HEK293 (cell line): ENCODE measurements around the gene KRT40.

ENCODE experiments used
- CTCF ChIA-PET: fragments of 350-600 bp; formaldehyde crosslinking; extraction: SDS; loops from one replicate; lab custom pipeline; 2021; ENCODE audit warnings: antibody characterized with exemption; lab: Yijun Ruan, JAX
- POLR2A ChIA-PET: fragments of 300-600 bp; formaldehyde crosslinking; extraction: SDS; loops from one replicate; lab custom pipeline; 2020; ENCODE audit warnings: antibody characterized with exemption, inconsistent platforms; lab: Yijun Ruan, JAX
- H3K27ac ChIP-seq: fragments of 200-500 bp; sonication (Bioruptor generic); 2 replicates; pipeline ENCODE4 v1.5.1; 2014; ENCODE audit warnings: low read depth, low read length, control low read depth, inconsistent platforms; ENCODE audit errors: extremely low read depth
- H3K36me3 ChIP-seq, 2 experiments: fragments of 200-500 bp in 1 of 2; sonication (Bioruptor generic) in 1 of 2; 1 replicate in 1 of 2; 2 replicates in 1 of 2; pipeline ENCODE4 v1.5.1; 2014 to 2017; ENCODE audit warnings: inconsistent platforms in 2 of 2, low read length in 2 of 2; ENCODE audit not compliant: control insufficient read depth in 2 of 2, insufficient read depth in 1 of 2
- H3K4me1 ChIP-seq: fragments of 200-500 bp; sonication (Bioruptor generic); 2 replicates; pipeline ENCODE4 v1.5.1; 2014; ENCODE audit warnings: mild to moderate bottlenecking, low read length, inconsistent platforms; ENCODE audit not compliant: control insufficient read depth, insufficient read depth
- H3K4me3 ChIP-seq: 2 replicates; pipeline ENCODE4 v1.5.1; 2011; ENCODE audit warnings: low read depth, mild to moderate bottlenecking, control low read depth, low read length, moderate library complexity
- H3K9me3 ChIP-seq: fragments of 200-500 bp; sonication (Bioruptor generic); 2 replicates; pipeline ENCODE4 v1.5.1; 2014; ENCODE audit warnings: low read depth, low read length, inconsistent platforms; ENCODE audit not compliant: control insufficient read depth, insufficient read depth
- BCL11A ChIP-seq: fragments of 450-650 bp; formaldehyde crosslinking; IDR thresholded peaks from 2 replicates; pipeline ENCODE4 v1.5.1; 2016; ENCODE audit warnings: low read depth, missing biosample characterization, missing genetic modification characterization
- GLI2 ChIP-seq: fragments of 450-650 bp; formaldehyde crosslinking; IDR thresholded peaks from 2 replicates; pipeline ENCODE4; 2017; ENCODE audit warnings: missing biosample characterization, missing genetic modification characterization, low read depth, borderline replicate concordance
- KLF1 ChIP-seq: fragments of 450-650 bp; formaldehyde crosslinking; IDR thresholded peaks from 2 replicates; pipeline ENCODE4 v1.5.1; 2016; ENCODE audit warnings: missing biosample characterization, missing genetic modification characterization
- MZF1 ChIP-seq: fragments of 450-650 bp; formaldehyde crosslinking; IDR thresholded peaks from 2 replicates; pipeline ENCODE4 v1.5.1; 2017; ENCODE audit warnings: missing biosample characterization, missing genetic modification characterization, borderline replicate concordance
- PRDM1 ChIP-seq: fragments of 450-650 bp; formaldehyde crosslinking; IDR thresholded peaks from 2 replicates; pipeline ENCODE4; 2016; ENCODE audit warnings: missing biosample characterization, missing genetic modification characterization
- SCRT2 ChIP-seq: fragments of 450-650 bp; formaldehyde crosslinking; IDR thresholded peaks from 2 replicates; pipeline ENCODE4 v1.5.1; 2016; ENCODE audit warnings: missing biosample characterization, missing genetic modification characterization
- ZBTB21 ChIP-seq: fragments of 450-650 bp; formaldehyde crosslinking; IDR thresholded peaks from 2 replicates; pipeline ENCODE4 v1.5.1; 2017; ENCODE audit warnings: missing biosample characterization, missing genetic modification characterization
- ZFP69B ChIP-seq: fragments of 450-650 bp; formaldehyde crosslinking; IDR thresholded peaks from 2 replicates; pipeline ENCODE4 v1.5.1; 2016; ENCODE audit warnings: missing biosample characterization, missing genetic modification characterization
- ZNF138 ChIP-seq: fragments of 450-650 bp; formaldehyde crosslinking; IDR thresholded peaks from 2 replicates; pipeline ENCODE4 v1.5.1; 2016; ENCODE audit warnings: missing biosample characterization, missing genetic modification characterization, borderline replicate concordance
- ZNF266 ChIP-seq: fragments of 450-650 bp; formaldehyde crosslinking; IDR thresholded peaks from 2 replicates; pipeline ENCODE4 v1.5.1; 2016; ENCODE audit warnings: missing biosample characterization, missing genetic modification characterization, low read depth
- ZNF366 ChIP-seq: fragments of 450-650 bp; formaldehyde crosslinking; conservative IDR thresholded peaks from 2 replicates; pipeline ENCODE4 v1.5.1; 2016; ENCODE audit warnings: missing biosample characterization, missing genetic modification characterization
- ZNF513 ChIP-seq: fragments of 450-650 bp; IDR thresholded peaks from 2 replicates; pipeline ENCODE4 v1.5.1; 2018; ENCODE audit warnings: missing biosample characterization, missing genetic modification characterization
- ZNF514 ChIP-seq: fragments of 450-650 bp; formaldehyde crosslinking; IDR thresholded peaks from 2 replicates; pipeline ENCODE4 v1.5.1; 2016; ENCODE audit warnings: missing biosample characterization, missing genetic modification characterization
- ZNF571 ChIP-seq: fragments of 450-650 bp; formaldehyde crosslinking; IDR thresholded peaks from 2 replicates; pipeline ENCODE4 v1.5.0; 2017; ENCODE audit warnings: missing biosample characterization, missing genetic modification characterization
- ZNF585B ChIP-seq: fragments of 450-650 bp; formaldehyde crosslinking; IDR thresholded peaks from 2 replicates; pipeline ENCODE4 v1.5.1; 2016; ENCODE audit warnings: missing biosample characterization, missing genetic modification characterization
- ZNF747 ChIP-seq: fragments of 450-650 bp; formaldehyde crosslinking; IDR thresholded peaks from 2 replicates; pipeline ENCODE4 v1.5.1; 2016; ENCODE audit warnings: missing biosample characterization, missing genetic modification characterization
- ZNF792 ChIP-seq: fragments of 450-650 bp; formaldehyde crosslinking; IDR thresholded peaks from 2 replicates; pipeline ENCODE4 v1.5.1; 2016; ENCODE audit warnings: missing biosample characterization, missing genetic modification characterization
- ZSCAN23 ChIP-seq: fragments of 450-650 bp; formaldehyde crosslinking; IDR thresholded peaks from 2 replicates; pipeline ENCODE4 v1.5.1; 2016; ENCODE audit warnings: missing biosample characterization, missing genetic modification characterization
- TF ChIP-seq, protein P1 (sequence below): fragments of 450-650 bp; formaldehyde crosslinking; IDR thresholded peaks from 2 replicates; pipeline ENCODE4 v1.5.1; 2016; ENCODE audit warnings: missing biosample characterization, missing genetic modification characterization
- TF ChIP-seq, protein P2 (sequence below): fragments of 450-650 bp; formaldehyde crosslinking; IDR thresholded peaks from 2 replicates; pipeline ENCODE4 v1.5.1; 2016; ENCODE audit warnings: missing biosample characterization, missing genetic modification characterization

Gene KRT40

DNA sequence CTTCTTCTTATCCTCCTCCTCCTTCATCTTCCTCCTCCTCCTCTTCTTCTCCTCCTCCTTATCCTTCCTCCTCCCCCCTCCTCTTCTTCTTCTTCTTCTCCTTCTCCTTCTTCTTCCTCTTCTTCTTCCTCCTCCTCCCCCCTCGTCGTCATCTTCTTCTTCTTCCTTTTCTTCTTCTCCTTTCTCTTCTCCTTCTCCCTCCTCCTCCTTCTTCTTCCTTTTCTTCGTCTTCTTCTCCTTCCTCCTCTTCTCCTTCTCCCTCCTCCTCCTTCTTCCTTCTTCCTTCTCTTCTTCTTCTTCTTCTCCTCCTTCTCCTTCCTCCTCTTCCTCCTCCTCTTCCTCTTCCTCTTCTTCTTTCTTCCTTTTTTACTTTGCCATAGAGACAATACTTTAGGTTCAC is 41.6 kb downstream of the KRT40 start:
- no peaks in the 10 kb centered on the region for H3K36me3 ChIP-seq
- H3K4me1 ChIP-seq: no peaks in the 10 kb centered on the region
- no peaks in the 10 kb centered on the region for H3K9me3 ChIP-seq
- no peak for TF ChIP-seq ZNF792
- TF ChIP-seq ZNF266 (tag by site-specific recombination): no peak
- no peak for TF ChIP-seq ZNF514
- peak; percentile 74 for TF ChIP-seq ZNF366
- TF ChIP-seq KLF1 (tag by site-specific recombination): no peak
- no peak for TF ChIP-seq GLI2 (tag by site-specific recombination)
- no peak for TF ChIP-seq ZNF747 (tag by site-specific recombination)
- no peak for TF ChIP-seq MZF1 (tag by site-specific recombination)
- TF ChIP-seq ZFP69B: no peak
- no peak for TF ChIP-seq ZNF585B (tag by site-specific recombination)
- TF ChIP-seq ZNF571 (tag by site-specific recombination): no peak
- TF ChIP-seq PRDM1 (tag by site-specific recombination): no peak
- no peak for TF ChIP-seq SCRT2
- peak; percentile 96 for TF ChIP-seq ZNF513
- no peak for TF ChIP-seq ZSCAN23 (tag by site-specific recombination)
- TF ChIP-seq ZBTB21: no peak
- ChIA-PET POLR2A (no interaction called here), CTCF (no interaction called here)
- no peak overlapping the region for H3K27ac ChIP-seq
- no peak overlapping the region for H3K4me3 ChIP-seq

- TF ChIP-seq, protein P1, sequence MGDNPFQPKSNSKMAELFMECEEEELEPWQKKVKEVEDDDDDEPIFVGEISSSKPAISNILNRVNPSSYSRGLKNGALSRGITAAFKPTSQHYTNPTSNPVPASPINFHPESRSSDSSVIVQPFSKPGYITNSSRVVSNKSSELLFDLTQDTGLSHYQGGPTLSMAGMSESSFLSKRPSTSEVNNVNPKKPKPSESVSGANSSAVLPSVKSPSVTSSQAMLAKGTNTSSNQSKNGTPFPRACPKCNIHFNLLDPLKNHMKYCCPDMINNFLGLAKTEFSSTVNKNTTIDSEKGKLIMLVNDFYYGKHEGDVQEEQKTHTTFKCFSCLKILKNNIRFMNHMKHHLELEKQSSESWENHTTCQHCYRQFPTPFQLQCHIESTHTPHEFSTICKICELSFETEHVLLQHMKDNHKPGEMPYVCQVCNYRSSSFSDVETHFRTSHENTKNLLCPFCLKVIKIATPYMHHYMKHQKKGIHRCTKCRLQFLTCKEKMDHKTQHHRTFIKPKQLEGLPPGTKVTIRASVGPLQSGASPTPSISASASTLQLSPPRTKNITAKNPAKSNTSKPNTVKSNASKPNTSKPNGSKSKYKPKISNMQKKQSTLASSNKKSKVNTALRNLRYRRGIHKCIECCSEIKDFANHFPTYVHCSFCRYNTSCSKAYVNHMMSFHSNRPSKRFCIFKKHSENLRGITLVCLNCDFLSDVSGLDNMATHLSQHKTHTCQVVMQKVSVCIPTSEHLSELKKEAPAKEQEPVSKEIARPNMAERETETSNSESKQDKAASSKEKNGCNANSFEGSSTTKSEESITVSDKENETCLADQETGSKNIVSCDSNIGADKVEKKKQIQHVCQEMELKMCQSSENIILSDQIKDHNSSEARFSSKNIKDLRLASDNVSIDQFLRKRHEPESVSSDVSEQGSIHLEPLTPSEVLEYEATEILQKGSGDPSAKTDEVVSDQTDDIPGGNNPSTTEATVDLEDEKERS (tag by site-specific recombination): no peak
- 0 out of 2 replicates have a peak, but pooled peaks have one; percentile 22 for TF ChIP-seq SCRT2
- TF ChIP-seq, all 188 proteins: peak for 1
- Histone ChIP-seq H3K27ac (no peak overlapping the region), H3K4me1 (no peaks in the 10 kb centered on the region), H3K4me3 (no peak overlapping the region), H3K9me3 (no peaks in the 10 kb centered on the region), H3K36me3 (no peaks in the 10 kb centered on the region)
- POLR2A ChIA-PET: no interaction called here
- CTCF ChIA-PET: no interaction called here
These were observed 43.9 kb downstream of the KRT40 start for GRCh38 chr17:40940266-40940665.

DNA sequence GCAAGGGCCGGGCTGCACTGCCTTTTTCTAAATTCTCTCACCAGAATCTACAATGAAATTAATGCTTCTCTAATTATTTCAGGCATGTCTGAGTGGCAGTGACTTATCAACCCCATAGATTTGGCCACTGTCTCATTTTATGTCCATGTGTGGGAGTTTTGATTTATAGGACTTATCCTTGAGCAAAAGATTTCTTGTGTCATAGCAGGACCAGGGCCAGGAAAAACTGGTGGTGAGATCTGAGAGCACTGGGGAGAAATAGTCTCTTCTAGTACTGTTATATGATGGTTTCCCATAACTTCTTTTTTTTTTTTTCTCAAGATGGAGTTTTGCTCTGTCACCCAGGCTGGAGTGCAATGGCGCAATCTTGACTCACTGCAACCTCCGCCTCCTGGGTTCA is 45.1 kb downstream of the KRT40 start:
- TF ChIP-seq ZNF138 (tag by site-specific recombination): no peak
- TF ChIP-seq, protein P2, sequence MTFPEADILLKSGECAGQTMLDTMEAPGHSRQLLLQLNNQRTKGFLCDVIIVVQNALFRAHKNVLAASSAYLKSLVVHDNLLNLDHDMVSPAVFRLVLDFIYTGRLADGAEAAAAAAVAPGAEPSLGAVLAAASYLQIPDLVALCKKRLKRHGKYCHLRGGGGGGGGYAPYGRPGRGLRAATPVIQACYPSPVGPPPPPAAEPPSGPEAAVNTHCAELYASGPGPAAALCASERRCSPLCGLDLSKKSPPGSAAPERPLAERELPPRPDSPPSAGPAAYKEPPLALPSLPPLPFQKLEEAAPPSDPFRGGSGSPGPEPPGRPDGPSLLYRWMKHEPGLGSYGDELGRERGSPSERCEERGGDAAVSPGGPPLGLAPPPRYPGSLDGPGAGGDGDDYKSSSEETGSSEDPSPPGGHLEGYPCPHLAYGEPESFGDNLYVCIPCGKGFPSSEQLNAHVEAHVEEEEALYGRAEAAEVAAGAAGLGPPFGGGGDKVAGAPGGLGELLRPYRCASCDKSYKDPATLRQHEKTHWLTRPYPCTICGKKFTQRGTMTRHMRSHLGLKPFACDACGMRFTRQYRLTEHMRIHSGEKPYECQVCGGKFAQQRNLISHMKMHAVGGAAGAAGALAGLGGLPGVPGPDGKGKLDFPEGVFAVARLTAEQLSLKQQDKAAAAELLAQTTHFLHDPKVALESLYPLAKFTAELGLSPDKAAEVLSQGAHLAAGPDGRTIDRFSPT (tag by site-specific recombination): no peak
- TF ChIP-seq BCL11A (tag by site-specific recombination): no peak
- ChIA-PET CTCF (interaction anchor here (0.7 kb wide), 1 partner anchor 467 kb away, joined by 3 read pairs; no protein-coding TSS in a partner anchor), POLR2A (no interaction called here)
- Histone ChIP-seq H3K4me1 (no peaks in the 10 kb centered on the region), H3K27ac (no peak overlapping the region), H3K36me3 (no peaks in the 10 kb centered on the region), H3K9me3 (no peaks in the 10 kb centered on the region), H3K4me3 (no peak overlapping the region)
